Loucy (cell line): ENCODE measurements around the gene MECR.
A peak's percentile ranks its signal among the peaks of the same experiment; 100 is the strongest.

Experiments used
- H2AFZ ChIP-seq: fragments of 200-600 bp; sonication (generic); 2 replicates; pipeline ENCODE4 v1.6.0; 2016; ENCODE audit warnings: antibody characterized with exemption, mild to moderate bottlenecking, low read length, moderate library complexity
- H3F3A ChIP-seq: fragments of 200-600 bp; 2 replicates; pipeline ENCODE4 v1.6.0; 2016; ENCODE audit warnings: antibody characterized with exemption, low read depth, mild to moderate bottlenecking
- H3K27me3 ChIP-seq: fragments of 200-600 bp; sonication (generic); 2 replicates; pipeline ENCODE4 v1.6.1; 2014; ENCODE audit warnings: low read length, mild to moderate bottlenecking; ENCODE audit not compliant: insufficient read depth, poor library complexity, severe bottlenecking
- H3K36me3 ChIP-seq: fragments of 200-600 bp; sonication (generic); 2 replicates; pipeline ENCODE4 v1.6.1; 2016; ENCODE audit warnings: low read length; ENCODE audit not compliant: insufficient read depth
- H3K4me1 ChIP-seq: fragments of 200-600 bp; sonication (generic); 2 replicates; pipeline ENCODE4 v1.5.1; 2014; ENCODE audit warnings: low read length, mild to moderate bottlenecking; ENCODE audit not compliant: insufficient read depth, poor library complexity, severe bottlenecking
- H3K4me2 ChIP-seq: fragments of 200-600 bp; sonication (generic); 2 replicates; pipeline ENCODE4 v1.6.0; 2014; ENCODE audit warnings: antibody characterized with exemption, low read length, low read depth, mild to moderate bottlenecking; ENCODE audit not compliant: poor library complexity, severe bottlenecking
- H3K4me3 ChIP-seq: fragments of 200-600 bp; sonication (generic); 2 replicates; pipeline ENCODE4 v1.5.1; 2014; ENCODE audit warnings: low read length, mild to moderate bottlenecking, mixed read lengths; ENCODE audit not compliant: poor library complexity, severe bottlenecking
- H3K79me2 ChIP-seq: fragments of 200-600 bp; sonication (generic); 2 replicates; pipeline ENCODE4 v1.6.1; 2014; ENCODE audit warnings: low read length; ENCODE audit not compliant: insufficient read depth
- H3K9ac ChIP-seq: fragments of 200-600 bp; sonication (generic); 2 replicates; pipeline ENCODE4 v1.6.0; 2014; ENCODE audit warnings: mild to moderate bottlenecking, low read depth, low read length, moderate library complexity; ENCODE audit not compliant: poor library complexity, severe bottlenecking
- H3K9me2 ChIP-seq: fragments of 200-600 bp; sonication (generic); replicated peaks from 2 replicates; pipeline ENCODE4 v1.6.1; 2016; ENCODE audit warnings: low read depth, low read length, mixed read lengths
- H3K9me3 ChIP-seq: fragments of 200-600 bp; sonication (generic); 2 replicates; pipeline ENCODE4 v1.6.1; 2014; ENCODE audit warnings: mild to moderate bottlenecking, antibody characterized with exemption, low read length, low read depth; ENCODE audit not compliant: insufficient read depth
- H4K20me1 ChIP-seq: fragments of 200-600 bp; sonication (generic); 2 replicates; pipeline ENCODE4 v1.6.0; 2014; ENCODE audit warnings: antibody characterized with exemption, low read length, mild to moderate bottlenecking; ENCODE audit not compliant: insufficient read depth, poor library complexity, severe bottlenecking
- EZH2phosphoT487 ChIP-seq: fragments of 200-600 bp; IDR thresholded peaks from 2 replicates; pipeline ENCODE4 v1.6.1; 2018; ENCODE audit warnings: antibody characterized with exemption, mild to moderate bottlenecking, moderate library complexity, borderline replicate concordance
- TF ChIP-seq, protein P1 (sequence below): fragments of 200-600 bp; sonication (generic); conservative IDR thresholded peaks from 2 replicates; pipeline ENCODE4 v1.5.1; 2014; ENCODE audit warnings: mild to moderate bottlenecking, antibody characterized with exemption, low read length

The MECR gene

DNA sequence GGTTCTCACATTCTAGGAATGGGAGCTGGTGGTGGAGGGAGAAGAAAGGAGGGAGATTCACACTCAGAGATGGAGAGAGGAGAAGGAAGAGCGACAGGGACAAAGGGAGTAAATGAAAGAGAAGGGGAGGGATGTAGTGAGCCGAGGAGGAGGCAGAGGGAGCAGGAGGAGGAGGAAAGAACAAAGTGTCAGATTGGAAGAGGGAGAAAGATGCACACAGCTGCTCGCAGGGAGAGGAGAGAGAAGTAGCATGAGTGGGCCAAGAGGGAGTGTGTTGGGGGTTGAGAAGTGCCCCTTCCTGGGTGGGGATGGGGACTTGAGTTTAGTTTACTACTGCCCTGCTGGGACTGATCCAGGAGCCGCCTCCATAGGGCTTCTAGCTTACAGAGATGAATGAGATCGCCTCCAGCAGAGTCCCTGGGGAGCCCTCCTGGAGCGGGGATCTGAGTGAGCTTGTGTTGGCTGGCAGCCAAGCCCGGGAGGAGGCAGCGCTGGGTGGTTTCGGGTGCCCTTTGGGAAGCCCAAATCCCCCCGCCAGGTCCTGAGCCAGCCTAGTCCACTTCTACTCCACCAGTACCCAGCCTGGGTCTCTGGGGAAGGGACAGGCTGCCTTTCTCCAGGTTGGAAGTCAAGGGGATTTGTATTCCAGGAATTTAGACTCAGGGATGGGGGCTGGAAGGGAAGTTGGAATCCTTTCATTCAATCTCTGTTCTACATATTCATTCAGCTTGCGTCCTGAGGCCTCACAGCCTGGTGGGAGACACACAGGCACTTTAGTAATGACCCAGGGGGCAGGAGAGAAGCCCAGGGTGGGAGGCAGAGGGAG is 26.5 kb upstream of the MECR start:
- no peak overlapping the region for H3K4me2 ChIP-seq
- no peaks in the 10 kb centered on the region for H4K20me1 ChIP-seq
- no peak for TF ChIP-seq EZH2phosphoT487
- TF ChIP-seq, protein P1, sequence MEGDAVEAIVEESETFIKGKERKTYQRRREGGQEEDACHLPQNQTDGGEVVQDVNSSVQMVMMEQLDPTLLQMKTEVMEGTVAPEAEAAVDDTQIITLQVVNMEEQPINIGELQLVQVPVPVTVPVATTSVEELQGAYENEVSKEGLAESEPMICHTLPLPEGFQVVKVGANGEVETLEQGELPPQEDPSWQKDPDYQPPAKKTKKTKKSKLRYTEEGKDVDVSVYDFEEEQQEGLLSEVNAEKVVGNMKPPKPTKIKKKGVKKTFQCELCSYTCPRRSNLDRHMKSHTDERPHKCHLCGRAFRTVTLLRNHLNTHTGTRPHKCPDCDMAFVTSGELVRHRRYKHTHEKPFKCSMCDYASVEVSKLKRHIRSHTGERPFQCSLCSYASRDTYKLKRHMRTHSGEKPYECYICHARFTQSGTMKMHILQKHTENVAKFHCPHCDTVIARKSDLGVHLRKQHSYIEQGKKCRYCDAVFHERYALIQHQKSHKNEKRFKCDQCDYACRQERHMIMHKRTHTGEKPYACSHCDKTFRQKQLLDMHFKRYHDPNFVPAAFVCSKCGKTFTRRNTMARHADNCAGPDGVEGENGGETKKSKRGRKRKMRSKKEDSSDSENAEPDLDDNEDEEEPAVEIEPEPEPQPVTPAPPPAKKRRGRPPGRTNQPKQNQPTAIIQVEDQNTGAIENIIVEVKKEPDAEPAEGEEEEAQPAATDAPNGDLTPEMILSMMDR, result no peak
- H3K79me2 ChIP-seq, result no peaks in the 10 kb centered on the region
- no peaks in the 10 kb centered on the region for H3F3A ChIP-seq
- no peaks in the 10 kb centered on the region for H3K9me2 ChIP-seq
- H2AFZ ChIP-seq, result no peak overlapping the region
- H3K4me3 ChIP-seq, result no peak overlapping the region
- no peaks in the 10 kb centered on the region for H3K9me3 ChIP-seq
- no peaks in the 10 kb centered on the region for H3K36me3 ChIP-seq
- no peak overlapping the region for H3K9ac ChIP-seq
- H3K4me1 ChIP-seq, result no peaks in the 10 kb centered on the region
- no peaks in the 10 kb centered on the region for H3K27me3 ChIP-seq

DNA sequence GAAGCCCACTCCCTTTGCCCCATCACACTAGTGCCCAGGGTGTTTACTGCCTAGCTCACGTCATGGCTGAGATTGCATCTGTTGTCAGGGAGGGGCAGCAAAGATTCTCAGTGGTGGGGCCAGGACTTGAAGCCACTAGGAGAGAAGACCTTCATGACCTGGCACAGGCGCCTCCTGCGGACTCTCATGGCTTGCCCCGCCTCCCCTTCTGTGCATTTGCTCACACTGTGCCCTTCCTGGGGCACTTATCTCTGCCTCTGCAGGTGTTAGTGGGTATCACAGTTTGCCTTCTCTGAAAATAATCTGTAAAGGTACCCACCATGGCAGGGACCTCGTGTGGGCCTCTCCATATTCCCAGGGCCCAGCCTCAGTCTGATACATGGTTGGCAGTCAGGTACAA is 25.7 kb upstream of the MECR start:
- H3K36me3 ChIP-seq, result no peaks in the 10 kb centered on the region
- no peaks in the 10 kb centered on the region for H3K27me3 ChIP-seq
- TF ChIP-seq EZH2phosphoT487, result no peak
- TF ChIP-seq, protein P1, result peak; percentile 33; the same call in 1 of the 2 replicates
- no peaks in the 10 kb centered on the region for H3K79me2 ChIP-seq
- no peak overlapping the region for H3K9ac ChIP-seq
- H3K4me2 ChIP-seq, result no peak overlapping the region
- H3K9me2 ChIP-seq, result no peaks in the 10 kb centered on the region
- no peaks in the 10 kb centered on the region for H4K20me1 ChIP-seq
- no peak overlapping the region for H3K4me3 ChIP-seq
- H2AFZ ChIP-seq, result no peak overlapping the region
- H3K4me1 ChIP-seq, result no peaks in the 10 kb centered on the region
- no peaks in the 10 kb centered on the region for H3F3A ChIP-seq
- no peaks in the 10 kb centered on the region for H3K9me3 ChIP-seq

DNA sequence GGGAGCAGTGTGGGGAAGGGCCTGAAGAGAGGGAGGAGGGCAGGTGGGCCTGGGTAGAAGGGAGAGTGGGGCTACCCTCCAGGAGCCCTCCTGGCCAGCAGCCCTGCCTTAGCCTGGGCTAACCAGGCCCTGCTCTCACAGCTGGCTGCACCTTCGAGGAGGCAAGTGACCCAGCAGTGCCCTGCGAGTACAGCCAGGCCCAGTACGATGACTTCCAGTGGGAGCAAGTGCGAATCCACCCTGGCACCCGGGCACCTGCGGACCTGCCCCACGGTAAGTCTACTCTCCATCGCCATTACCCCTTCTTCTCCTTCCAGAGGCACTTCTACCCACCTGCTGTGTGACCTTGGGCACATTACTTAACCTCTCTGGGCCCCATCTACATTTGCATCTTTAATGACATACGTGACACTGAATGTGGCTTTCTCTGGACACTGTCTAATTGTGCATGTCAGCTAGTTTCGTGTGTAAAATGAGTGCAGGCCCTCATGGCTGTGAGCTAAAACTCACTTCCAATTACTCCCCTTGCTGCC is 24.5 kb upstream of the MECR start:
- TF ChIP-seq, protein P1, result no peak

More for the DNA sequence above, 24.5 kb upstream of the MECR start:
- no peak overlapping the region for H3K9ac ChIP-seq
- no peaks in the 10 kb centered on the region for H3K9me3 ChIP-seq
- no peaks in the 10 kb centered on the region for H3K4me1 ChIP-seq
- H3K4me2 ChIP-seq, result no peak overlapping the region
- H3K79me2 ChIP-seq, result no peaks in the 10 kb centered on the region
- no peak overlapping the region for H3K4me3 ChIP-seq
- no peaks in the 10 kb centered on the region for H3K27me3 ChIP-seq
- no peaks in the 10 kb centered on the region for H3F3A ChIP-seq
- H2AFZ ChIP-seq, result no peak overlapping the region
- no peaks in the 10 kb centered on the region for H3K9me2 ChIP-seq
- H4K20me1 ChIP-seq, result no peaks in the 10 kb centered on the region
- H3K36me3 ChIP-seq, result no peaks in the 10 kb centered on the region
